GM12874 (cell line): Measurements from ENCODE around the gene COL7A1.

Source experiments
- CTCF ChIP-seq: IDR thresholded peaks from 2 replicates; pipeline ENCODE4 v1.5.1; 2011; ENCODE audit warnings: low read depth, mild to moderate bottlenecking, control low read depth, low read length, moderate library complexity; ENCODE audit not compliant: insufficient read depth

Gene COL7A1

GRCh38 chr3:48565591-48566400 lies 29.3 kb downstream of the COL7A1 start:
- TF ChIP-seq CTCF: no peak

GRCh38 chr3:48565186-48565585 lies 29.9 kb downstream of the COL7A1 start:
- no peak for TF ChIP-seq CTCF

GRCh38 chr3:48564667-48565066 lies 30.5 kb downstream of the COL7A1 start:
- no peak for TF ChIP-seq CTCF

- TF ChIP-seq CTCF: no peak
Observed at GRCh38 chr3:48564022-48564421, 31.1 kb downstream of the COL7A1 start.

- no peak for TF ChIP-seq CTCF
Observed at GRCh38 chr3:48563382-48563918, 31.7 kb downstream of the COL7A1 start, which contains the start of gene UCN2. TSS of gene UCN2 (minus strand) at chr3:48563781. CDS start at chr3:48563124, 657 bp downstream.

GRCh38 chr3:48562367-48563095 lies 32.6 kb downstream of the COL7A1 start:
- TF ChIP-seq CTCF: no peak

GRCh38 chr3:48561045-48561736 lies 33.9 kb downstream of the COL7A1 start:
- TF ChIP-seq CTCF: peak; percentile 32; the same call in 1 of the 2 replicates
